Right lung (tissue), 5 donors: Measurements from ENCODE around the gene TCTN2. TPM values are rescaled to one million over a fixed set of nuclear protein-coding genes. Genes with fewer than 3 reads are reported as not detected.

Experiments
- DNase-seq, 2 donors: peaks; one replicate each; pipeline ENCODE4 v3.0.0-alpha.2; 2013
- polyA plus RNA-seq, 5 donors: library from polyadenylated mRNA; unstranded; fragments of 120-200 nt; gene quantifications; one replicate each; pipeline versions ENCODE4 v1.2.1 to v1.2.3, GENCODE V29; 2013; ENCODE audit warnings: inconsistent platforms in 1 of 5, low replicate concordance in 1 of 5; ENCODE audit not compliant: insufficient read length in 5 of 5, insufficient read depth in 1 of 5

The TCTN2 gene
- polyA plus RNA-seq, 5 donors, result 19.6 to 28.6 (median 26.4) TPM

- no peak for DNase-seq
Observed at GRCh38 chr12:123734268-123734667, 63.4 kb downstream of the TCTN2 start.

- no peak for DNase-seq
Observed at GRCh38 chr12:123741937-123742572, 71.1 kb downstream of the TCTN2 start.

- DNase-seq, result no peak
Observed at GRCh38 chr12:123743002-123743401, 72.1 kb downstream of the TCTN2 start.

- no peak for DNase-seq
Observed at GRCh38 chr12:123744836-123745235, 73.9 kb downstream of the TCTN2 start.

DNA sequence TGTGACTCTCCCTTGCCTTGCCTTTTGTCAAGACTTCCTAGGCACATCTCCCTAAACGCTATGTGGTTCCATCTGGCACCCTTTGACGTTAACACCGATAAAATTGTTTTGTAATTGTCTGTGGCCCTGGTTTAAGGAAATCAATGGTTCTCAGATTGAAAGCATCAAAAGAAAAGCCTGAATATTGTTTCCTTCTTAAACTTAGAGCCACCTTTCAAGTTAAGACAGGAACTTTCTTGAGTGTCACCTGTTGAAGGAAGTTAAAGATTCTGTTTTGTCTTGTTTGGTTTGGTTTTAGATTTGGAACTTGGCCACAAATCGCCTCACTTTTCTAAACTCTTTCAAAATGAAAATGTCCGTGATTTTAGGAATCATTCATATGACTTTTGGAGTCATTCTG, 76.4 kb downstream of the TCTN2 start:
- no peak for DNase-seq

DNA sequence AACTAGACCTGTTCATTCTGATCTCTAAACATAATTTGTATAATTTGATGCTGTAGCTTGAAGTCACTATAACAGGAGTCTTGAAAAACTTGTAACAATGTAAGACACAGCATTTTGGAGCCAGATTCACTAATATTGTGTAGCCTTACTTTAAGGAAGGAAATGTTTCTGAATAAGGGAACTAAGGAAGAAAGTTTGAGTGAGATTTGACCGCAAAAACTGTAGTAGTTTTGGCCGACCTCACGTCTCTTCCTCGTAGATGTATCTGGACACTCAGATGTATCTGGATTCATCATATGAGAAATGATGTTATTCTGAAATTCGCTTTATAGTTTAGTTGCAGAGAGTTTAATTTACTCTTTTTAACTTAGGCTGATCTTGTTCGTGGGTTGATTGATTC, 77.2 kb downstream of the TCTN2 start:
- no peak for DNase-seq

DNA sequence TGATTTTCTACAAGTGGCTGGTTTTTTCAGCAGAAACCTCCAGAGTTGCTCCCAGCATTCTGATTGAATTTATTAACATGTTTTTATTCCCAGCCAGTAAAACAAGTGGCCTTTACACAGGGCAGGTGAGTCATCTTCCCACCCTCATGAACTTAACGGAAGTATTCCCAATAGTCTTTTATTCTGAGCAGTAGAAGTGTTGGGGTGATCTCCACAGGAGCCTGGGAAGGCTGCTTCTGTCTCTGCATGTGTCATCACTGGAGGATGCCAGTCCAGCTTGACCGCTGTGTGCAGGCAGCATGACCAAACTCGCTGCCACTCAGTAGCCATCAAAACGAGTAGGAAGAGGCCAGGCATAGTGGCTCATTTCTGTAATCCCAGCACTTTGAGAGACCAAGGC, 77.7 kb downstream of the TCTN2 start:
- no peak for DNase-seq

GRCh38 chr12:123749355-123749754, 78.4 kb downstream of the TCTN2 start:
- DNase-seq, result no peak

GRCh38 chr12:123750159-123750656, 79.3 kb downstream of the TCTN2 start:
- no peak for DNase-seq

GRCh38 chr12:123752046-123752445, 81.1 kb downstream of the TCTN2 start:
- no peak for DNase-seq

- DNase-seq, result no peak
Observed at GRCh38 chr12:123754041-123754772, 83.3 kb downstream of the TCTN2 start.

- peak; percentile 69 to 71 for DNase-seq
Observed at GRCh38 chr12:123757561-123757960, 86.6 kb downstream of the TCTN2 start.

Other genes with a start within 250 kb of the TCTN2 start
- 1 to 10 TPM; 4.5 to 5.8 (median 5.3) TPM for gene RILPL2, start 234.4 kb upstream of the TCTN2 start, polyA plus RNA-seq
- 10 to 100 TPM; 32.1 to 40.4 (median 37.4) TPM for gene SNRNP35, start 213.0 kb upstream of the TCTN2 start, polyA plus RNA-seq
- 10 to 100 TPM; 15.8 to 26.7 (median 22.6) TPM for gene RILPL1, start 137.4 kb upstream of the TCTN2 start, polyA plus RNA-seq
- 100 to 1,000 TPM; 183 to 208 (median 198) TPM for gene TMED2, start 86.6 kb upstream of the TCTN2 start, polyA plus RNA-seq
- 10 to 100 TPM; 40.4 to 45.7 (median 42.7) TPM for gene DDX55, start 69.0 kb upstream of the TCTN2 start, polyA plus RNA-seq
- gene EIF2B1, start 37.4 kb upstream of the TCTN2 start, polyA plus RNA-seq, result 10 to 100 TPM; 63.2 to 74.6 (median 64.2) TPM
- gene GTF2H3, start 37.3 kb upstream of the TCTN2 start, polyA plus RNA-seq, result 10 to 100 TPM; 27.6 to 45.5 (median 39.6) TPM
- 10 to 100 TPM; 17.2 to 25.3 (median 23.1) TPM for gene ATP6V0A2, start 41.2 kb downstream of the TCTN2 start, polyA plus RNA-seq
- 1 to 10 TPM; 3.3 to 8.5 (median 6.0) TPM for gene DNAH10, start 91.2 kb downstream of the TCTN2 start, polyA plus RNA-seq